Mammary epithelial cell (primary cell): Measurements from ENCODE around the gene DDX5.

Source experiments
- CTCF ChIP-seq, 2 donors: IDR thresholded peaks in 1 of 2; conservative IDR thresholded peaks in 1 of 2; 2 replicates each; pipeline ENCODE4 v1.5.1; 2011 to 2012; ENCODE audit warnings: inconsistent platforms in 2 of 2, low read length in 2 of 2, mild to moderate bottlenecking in 2 of 2, control low read depth in 1 of 2, low read depth in 1 of 2; ENCODE audit not compliant: insufficient read depth in 1 of 2; ENCODE audit errors: extremely low read depth in 1 of 2
- EZH2 ChIP-seq: IDR thresholded peaks from 2 replicates; pipeline ENCODE4 v1.6.1; 2012; ENCODE audit warnings: low read length, inconsistent platforms, borderline replicate concordance

GRCh38 chr17:64472564-64472963, 33.5 kb downstream of the DDX5 start:
- TF ChIP-seq CTCF (conservative IDR thresholded peaks at IDR 0.05 in 1 of 2, IDR thresholded peaks at IDR 0.05 in 1 of 2; ENCODE audit: extremely low read depth in 1 of 2, insufficient read depth in 1 of 2, low read depth in 1 of 2, low read length in 2 of 2) = no peak
- no peak for TF ChIP-seq EZH2
